Measurements from ENCODE around the gene CHD2. TPM values are rescaled to one million over a fixed set of nuclear protein-coding genes. Genes with fewer than 3 reads are reported as not detected.
"Not testable (repeated sequence)": the region's sequence is repeated elsewhere in the genome, so short reads cannot be mapped to it uniquely, and the experiment has no call there.

The CHD2 gene
- total RNA-seq, 1 donor from 2014 or later, result 105 TPM

GRCh38 chr15:92870010-92870591 is 30.0 kb upstream of the CHD2 start:
- Mint-ChIP-seq H3K4me3 (ENCODE audit: unreplicated experiment) (no peak overlapping the region), H3K9me3 (ENCODE audit: unreplicated experiment) (peaks cover 3% of the 10 kb centered on the region), H3K4me1 (ENCODE audit: low read depth, unreplicated experiment) (peaks cover 7% of the 10 kb centered on the region), H3K27ac (ENCODE audit: unreplicated experiment) (no peak overlapping the region), H3K27me3 (ENCODE audit: low read depth, unreplicated experiment) (no peaks in the 10 kb centered on the region), H3K36me3 (ENCODE audit: low read depth, unreplicated experiment) (no peaks in the 10 kb centered on the region)
- Histone ChIP-seq H3K27ac (ENCODE audit: low read depth, low read length) (no peak overlapping the region), H3K4me3 (ENCODE audit: insufficient read depth, low read depth, low read length) (no peak overlapping the region), H3K79me2 (ENCODE audit: insufficient read depth, low read length) (no peaks in the 10 kb centered on the region), H2AFZ (ENCODE audit: low read depth, low read length) (peak overlapping the region; percentile 32), H3K9ac (ENCODE audit: low read length) (no peak overlapping the region), H3K9me3 (ENCODE audit: insufficient read depth, low read depth, low read length) (no peaks in the 10 kb centered on the region), H3K27me3 (ENCODE audit: insufficient read depth, low read length) (no peaks in the 10 kb centered on the region), H3K4me2 (ENCODE audit: low read length) (no peak overlapping the region), H3K4me1 (ENCODE audit: insufficient read depth, low read length) (no peaks in the 10 kb centered on the region), H3K36me3 (ENCODE audit: insufficient read depth, low read length) (no peaks in the 10 kb centered on the region), H4K20me1 (ENCODE audit: insufficient read depth, low read length) (no peaks in the 10 kb centered on the region)
- no peak for DNase-seq (ENCODE audit: low read depth)
- no peak for TF ChIP-seq EZH2 (IDR thresholded peaks at IDR 0.05; ENCODE audit: insufficient read depth, low read length)
- no peak for TF ChIP-seq CTCF (IDR thresholded peaks at IDR 0.05; ENCODE audit: insufficient read depth, low read depth, low read length)
- FAIRE-seq, result no peak

- not testable (repeated sequence) for H3K4me2 ChIP-seq (ENCODE audit: low read length); H3K4me3 ChIP-seq (ENCODE audit: insufficient read depth, low read depth, low read length); H3K27me3 ChIP-seq (ENCODE audit: insufficient read depth, low read length); H3K27ac ChIP-seq (ENCODE audit: low read depth, low read length); H3K9me3 Mint-ChIP-seq (ENCODE audit: unreplicated experiment); H3K4me1 ChIP-seq (ENCODE audit: insufficient read depth, low read length); H4K20me1 ChIP-seq (ENCODE audit: insufficient read depth, low read length); H3K4me1 Mint-ChIP-seq (ENCODE audit: low read depth, unreplicated experiment); H3K4me3 Mint-ChIP-seq (ENCODE audit: unreplicated experiment); H3K27ac Mint-ChIP-seq (ENCODE audit: unreplicated experiment); H2AFZ ChIP-seq (ENCODE audit: low read depth, low read length); H3K9ac ChIP-seq (ENCODE audit: low read length); H3K36me3 Mint-ChIP-seq (ENCODE audit: low read depth, unreplicated experiment); H3K79me2 ChIP-seq (ENCODE audit: insufficient read depth, low read length); DNase-seq (ENCODE audit: low read depth); H3K9me3 ChIP-seq (ENCODE audit: insufficient read depth, low read depth, low read length); FAIRE-seq; H3K27me3 Mint-ChIP-seq (ENCODE audit: low read depth, unreplicated experiment); H3K36me3 ChIP-seq (ENCODE audit: insufficient read depth, low read length)
Observed at GRCh38 chr15:92872967-92873366, 27.2 kb upstream of the CHD2 start.

- no peak overlapping the region for H3K27ac ChIP-seq (ENCODE audit: low read depth, low read length)
- no peak for TF ChIP-seq EZH2 (IDR thresholded peaks at IDR 0.05; ENCODE audit: insufficient read depth, low read length)
- TF ChIP-seq CTCF (IDR thresholded peaks at IDR 0.05; ENCODE audit: insufficient read depth, low read depth, low read length), result no peak
- no peaks in the 10 kb centered on the region for H3K36me3 Mint-ChIP-seq (ENCODE audit: low read depth, unreplicated experiment)
- no peaks in the 10 kb centered on the region for H3K9me3 ChIP-seq (ENCODE audit: insufficient read depth, low read depth, low read length)
- no peak overlapping the region for H3K9ac ChIP-seq (ENCODE audit: low read length)
- H3K36me3 ChIP-seq (ENCODE audit: insufficient read depth, low read length), result no peaks in the 10 kb centered on the region
- H3K27ac Mint-ChIP-seq (ENCODE audit: unreplicated experiment), result no peak overlapping the region
- H3K9me3 Mint-ChIP-seq (ENCODE audit: unreplicated experiment), result no peaks in the 10 kb centered on the region
- no peak overlapping the region for H3K4me3 Mint-ChIP-seq (ENCODE audit: unreplicated experiment)
- H3K4me2 ChIP-seq (ENCODE audit: low read length), result no peak overlapping the region
- no peaks in the 10 kb centered on the region for H4K20me1 ChIP-seq (ENCODE audit: insufficient read depth, low read length)
- peaks cover 20% of the 10 kb centered on the region for H3K4me1 Mint-ChIP-seq (ENCODE audit: low read depth, unreplicated experiment)
- no peak overlapping the region for H3K4me3 ChIP-seq (ENCODE audit: insufficient read depth, low read depth, low read length)
- FAIRE-seq (no peak), DNase-seq (ENCODE audit: low read depth) (no peak)
- no peaks in the 10 kb centered on the region for H3K79me2 ChIP-seq (ENCODE audit: insufficient read depth, low read length)
- H3K27me3 ChIP-seq (ENCODE audit: insufficient read depth, low read length), result no peaks in the 10 kb centered on the region
- H3K27me3 Mint-ChIP-seq (ENCODE audit: low read depth, unreplicated experiment), result no peaks in the 10 kb centered on the region
- no peak overlapping the region for H2AFZ ChIP-seq (ENCODE audit: low read depth, low read length)
- H3K4me1 ChIP-seq (ENCODE audit: insufficient read depth, low read length), result peaks cover 13% of the 10 kb centered on the region
Observed at GRCh38 chr15:92877000-92877399, 23.1 kb upstream of the CHD2 start.

Measured in astrocyte (in vitro differentiated cells and primary cell).